SKM-1 (cell line): Measurements from ENCODE around the gene RSPH3.
A peak's percentile ranks its signal among the peaks of the same experiment; 100 is the strongest.
"Not testable (repeated sequence)": the region's sequence is repeated elsewhere in the genome, so short reads cannot be mapped to it uniquely, and the experiment has no call there.

Experiments used
- DNase-seq: peaks from one replicate; lab custom pipeline; 2025; ENCODE audit not compliant: unreplicated experiment; lab: John Stamatoyannopoulos, UW

Gene RSPH3

GRCh38 chr6:158977382-158977781 lies 22.6 kb downstream of the RSPH3 start:
- peak; percentile 22 for DNase-seq

- DNase-seq: no peak
Observed at GRCh38 chr6:158972241-158973233, 27.5 kb downstream of the RSPH3 start.

GRCh38 chr6:158970640-158971275 lies 29.2 kb downstream of the RSPH3 start:
- no peak for DNase-seq

- no peak for DNase-seq
Observed at GRCh38 chr6:158969148-158969547, 30.9 kb downstream of the RSPH3 start.

- no peak for DNase-seq
Observed at GRCh38 chr6:158963020-158963808, 36.8 kb downstream of the RSPH3 start.

- DNase-seq: no peak
Observed at GRCh38 chr6:158962371-158962770, 37.6 kb downstream of the RSPH3 start.

- no peak for DNase-seq
Observed at GRCh38 chr6:158960026-158960425, 40.0 kb downstream of the RSPH3 start.

- DNase-seq: no peak
Observed at GRCh38 chr6:158959552-158959951, 40.5 kb downstream of the RSPH3 start.

GRCh38 chr6:158958504-158959386 lies 41.3 kb downstream of the RSPH3 start:
- no peak for DNase-seq

- DNase-seq: no peak
Observed at GRCh38 chr6:158955255-158955654, 44.7 kb downstream of the RSPH3 start.

GRCh38 chr6:158954753-158955152 lies 45.2 kb downstream of the RSPH3 start:
- no peak for DNase-seq

GRCh38 chr6:158952011-158952410 lies 48.0 kb downstream of the RSPH3 start:
- not testable (repeated sequence) for DNase-seq

- not testable (repeated sequence) for DNase-seq
Observed at GRCh38 chr6:158951565-158951964, 48.4 kb downstream of the RSPH3 start.

GRCh38 chr6:158947284-158947683 lies 52.7 kb downstream of the RSPH3 start:
- no peak for DNase-seq

- DNase-seq: no peak
Observed at GRCh38 chr6:158943380-158944032, 56.5 kb downstream of the RSPH3 start.

GRCh38 chr6:158942349-158942748 lies 57.7 kb downstream of the RSPH3 start:
- DNase-seq: no peak

- DNase-seq: no peak
Observed at GRCh38 chr6:158941246-158941645, 58.8 kb downstream of the RSPH3 start.

- DNase-seq: no peak
Observed at GRCh38 chr6:158939255-158940159, 60.5 kb downstream of the RSPH3 start.

GRCh38 chr6:158938811-158939254 lies 61.2 kb downstream of the RSPH3 start:
- DNase-seq: no peak
